Measurements from ENCODE around the gene ZNF101. TPM values are rescaled to one million over a fixed set of nuclear protein-coding genes. Genes with fewer than 3 reads are reported as not detected.
"Not testable (repeated sequence)": the region's sequence is repeated elsewhere in the genome, so short reads cannot be mapped to it uniquely, and the experiment has no call there.

Gene ZNF101
- total and polyA plus RNA-seq, 2 donors (not counting 1 experiment from before 2014, with no cell fraction given): 4.4 to 5.4 TPM

DNA sequence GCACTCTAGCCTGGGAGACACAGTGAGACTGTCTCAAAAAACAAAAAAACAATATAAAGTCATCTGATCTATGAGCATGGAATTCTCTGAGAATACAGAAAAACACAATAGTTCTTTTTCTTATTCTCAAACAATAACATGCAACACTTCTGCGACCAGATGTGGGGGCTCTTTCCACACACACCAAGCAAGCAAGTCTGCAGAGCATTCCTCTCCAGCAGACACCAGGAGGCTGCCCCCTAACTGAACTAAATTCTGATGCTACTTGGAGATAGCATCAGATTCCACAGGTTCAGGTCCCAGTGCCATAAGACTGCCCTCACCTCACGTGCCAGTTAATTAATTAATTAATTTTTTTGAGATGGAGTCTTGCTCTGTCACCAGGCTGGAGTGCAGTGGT, 27.7 kb downstream of the ZNF101 start:
- DNase-seq (ENCODE audit: low read depth in 2 of 2): no peak
- Histone ChIP-seq H3K4me3 (replicated peaks in 1 of 4; ENCODE audit: control extremely low read depth in 1 of 4, insufficient read depth in 1 of 4, low read depth in 3 of 4, low read length in 4 of 4) (no peak overlapping the region), H3K79me2 (ENCODE audit: control insufficient read depth, insufficient read depth, low read length) (no peaks in the 10 kb centered on the region), H3K9me3 (ENCODE audit: control insufficient read depth, insufficient read depth, low read depth, low read length) (no peaks in the 10 kb centered on the region), H3K9ac (ENCODE audit: insufficient read depth, low read length) (no peak overlapping the region), H4K20me1 (ENCODE audit: control insufficient read depth, extremely low read depth, insufficient read depth, low read length) (no peaks in the 10 kb centered on the region), H3K4me2 (ENCODE audit: extremely low read depth, insufficient read depth, low read length) (no peak overlapping the region), H2AFZ (ENCODE audit: low read length) (no peak overlapping the region), H3K36me3 (ENCODE audit: control insufficient read depth, insufficient read depth, low read length) (no peaks in the 10 kb centered on the region), H3K27ac (ENCODE audit: insufficient read depth, low read length) (no peak overlapping the region), H3K4me1 (ENCODE audit: control insufficient read depth, extremely low read depth, insufficient read depth, low read length) (no peaks in the 10 kb centered on the region), H3K27me3 (ENCODE audit: control insufficient read depth, insufficient read depth, low read length) (no peaks in the 10 kb centered on the region)
- TF ChIP-seq EZH2 (IDR thresholded peaks at IDR 0.05; ENCODE audit: low read length, missing control alignments): no peak
- TF ChIP-seq, protein P1, sequence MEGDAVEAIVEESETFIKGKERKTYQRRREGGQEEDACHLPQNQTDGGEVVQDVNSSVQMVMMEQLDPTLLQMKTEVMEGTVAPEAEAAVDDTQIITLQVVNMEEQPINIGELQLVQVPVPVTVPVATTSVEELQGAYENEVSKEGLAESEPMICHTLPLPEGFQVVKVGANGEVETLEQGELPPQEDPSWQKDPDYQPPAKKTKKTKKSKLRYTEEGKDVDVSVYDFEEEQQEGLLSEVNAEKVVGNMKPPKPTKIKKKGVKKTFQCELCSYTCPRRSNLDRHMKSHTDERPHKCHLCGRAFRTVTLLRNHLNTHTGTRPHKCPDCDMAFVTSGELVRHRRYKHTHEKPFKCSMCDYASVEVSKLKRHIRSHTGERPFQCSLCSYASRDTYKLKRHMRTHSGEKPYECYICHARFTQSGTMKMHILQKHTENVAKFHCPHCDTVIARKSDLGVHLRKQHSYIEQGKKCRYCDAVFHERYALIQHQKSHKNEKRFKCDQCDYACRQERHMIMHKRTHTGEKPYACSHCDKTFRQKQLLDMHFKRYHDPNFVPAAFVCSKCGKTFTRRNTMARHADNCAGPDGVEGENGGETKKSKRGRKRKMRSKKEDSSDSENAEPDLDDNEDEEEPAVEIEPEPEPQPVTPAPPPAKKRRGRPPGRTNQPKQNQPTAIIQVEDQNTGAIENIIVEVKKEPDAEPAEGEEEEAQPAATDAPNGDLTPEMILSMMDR (conservative IDR thresholded peaks at IDR 0.05 in 1 of 2, IDR thresholded peaks at IDR 0.05 in 1 of 2; ENCODE audit: low read depth in 1 of 2, low read length in 2 of 2): no peak

DNA sequence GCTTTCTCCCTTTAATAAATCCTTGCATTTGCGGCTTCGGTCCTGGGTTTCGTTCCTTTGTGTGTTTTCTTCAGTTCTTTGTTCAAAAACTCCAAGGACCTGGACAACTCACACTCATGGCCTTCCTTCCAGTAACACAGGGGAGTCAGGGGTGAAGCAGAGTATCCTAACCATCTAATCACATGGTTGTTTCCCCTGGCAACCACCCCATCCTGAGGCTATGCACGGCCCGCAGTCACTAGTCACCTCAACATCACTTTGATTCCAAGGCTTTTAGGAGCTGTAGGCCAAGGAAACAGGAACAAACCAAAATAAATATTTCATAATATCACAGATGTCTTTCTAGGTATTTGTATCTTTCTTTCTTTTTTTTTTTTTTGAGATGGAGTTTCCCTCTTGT, 28.9 kb downstream of the ZNF101 start:
- Histone ChIP-seq H3K27ac (ENCODE audit: insufficient read depth, low read length) (no peak overlapping the region), H3K4me2 (ENCODE audit: extremely low read depth, insufficient read depth, low read length) (no peak overlapping the region), H3K36me3 (ENCODE audit: control insufficient read depth, insufficient read depth, low read length) (no peaks in the 10 kb centered on the region), H4K20me1 (ENCODE audit: control insufficient read depth, extremely low read depth, insufficient read depth, low read length) (no peaks in the 10 kb centered on the region), H3K27me3 (ENCODE audit: control insufficient read depth, insufficient read depth, low read length) (no peaks in the 10 kb centered on the region), H3K79me2 (ENCODE audit: control insufficient read depth, insufficient read depth, low read length) (no peaks in the 10 kb centered on the region), H3K9ac (ENCODE audit: insufficient read depth, low read length) (no peak overlapping the region), H2AFZ (ENCODE audit: low read length) (no peak overlapping the region), H3K4me1 (ENCODE audit: control insufficient read depth, extremely low read depth, insufficient read depth, low read length) (no peaks in the 10 kb centered on the region), H3K9me3 (ENCODE audit: control insufficient read depth, insufficient read depth, low read depth, low read length) (no peaks in the 10 kb centered on the region), H3K4me3 (replicated peaks in 1 of 4; ENCODE audit: control extremely low read depth in 1 of 4, insufficient read depth in 1 of 4, low read depth in 3 of 4, low read length in 4 of 4) (no peak overlapping the region)
- DNase-seq (ENCODE audit: low read depth in 2 of 2): no peak
- TF ChIP-seq, protein P1 (conservative IDR thresholded peaks at IDR 0.05 in 1 of 2, IDR thresholded peaks at IDR 0.05 in 1 of 2; ENCODE audit: low read depth in 1 of 2, low read length in 2 of 2): no peak
- TF ChIP-seq EZH2 (IDR thresholded peaks at IDR 0.05; ENCODE audit: low read length, missing control alignments): no peak

DNA sequence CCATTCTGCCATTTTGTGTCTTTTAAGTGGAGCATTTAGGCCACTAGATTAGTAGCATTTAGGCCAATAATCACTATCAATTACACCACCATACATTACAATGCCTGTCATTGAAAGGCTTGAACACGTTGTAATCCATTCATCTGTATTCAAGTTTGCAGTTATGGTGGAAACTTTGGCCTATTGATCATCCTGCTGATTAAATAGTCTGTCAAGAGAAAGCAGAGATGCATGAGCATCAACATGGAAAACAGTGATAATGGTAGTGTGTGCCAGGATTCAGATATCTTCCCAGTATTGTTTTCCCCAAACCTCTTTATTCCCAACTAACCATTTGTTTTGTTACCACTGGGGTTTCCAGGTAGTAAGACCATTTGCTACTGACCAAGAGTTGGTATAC, 31.9 kb downstream of the ZNF101 start:
- not testable (repeated sequence) for DNase-seq (ENCODE audit: low read depth in 2 of 2); H3K9me3 ChIP-seq (ENCODE audit: control insufficient read depth, insufficient read depth, low read depth, low read length); H4K20me1 ChIP-seq (ENCODE audit: control insufficient read depth, extremely low read depth, insufficient read depth, low read length); H3K9ac ChIP-seq (ENCODE audit: insufficient read depth, low read length); H3K4me3 ChIP-seq (replicated peaks in 1 of 4; ENCODE audit: control extremely low read depth in 1 of 4, insufficient read depth in 1 of 4, low read depth in 3 of 4, low read length in 4 of 4); H3K27ac ChIP-seq (ENCODE audit: insufficient read depth, low read length); H3K4me1 ChIP-seq (ENCODE audit: control insufficient read depth, extremely low read depth, insufficient read depth, low read length); H2AFZ ChIP-seq (ENCODE audit: low read length); H3K4me2 ChIP-seq (ENCODE audit: extremely low read depth, insufficient read depth, low read length); H3K36me3 ChIP-seq (ENCODE audit: control insufficient read depth, insufficient read depth, low read length); H3K27me3 ChIP-seq (ENCODE audit: control insufficient read depth, insufficient read depth, low read length); H3K79me2 ChIP-seq (ENCODE audit: control insufficient read depth, insufficient read depth, low read length)

All from fibroblast of lung (primary cell).